SK-N-MC (cell line): ENCODE measurements around the gene PIAS1.

Experiments
- EZH2 ChIP-seq: fragments of 200-600 bp; sonication (generic); IDR thresholded peaks from one replicate; pipeline ENCODE4 v1.6.1; 2017; ENCODE audit warnings: antibody characterized with exemption
- POLR2AphosphoS5 ChIP-seq: IDR thresholded peaks from 2 replicates; pipeline ENCODE4 v1.6.1; 2012; ENCODE audit warnings: mild to moderate bottlenecking, low read depth, low read length, borderline replicate concordance

- TF ChIP-seq POLR2AphosphoS5 (no peak), EZH2 (no peak)
Observed at GRCh38 chr15:68175526-68175925, 121.4 kb downstream of the PIAS1 start.
